ENCODE results near the gene LAIR1. TPM values are rescaled to one million over a fixed set of nuclear protein-coding genes. Genes with fewer than 3 reads are reported as not detected.

The LAIR1 gene
- total and polyA plus RNA-seq, 4 donors = 2.1 to 78.4 (median 22.3) TPM

DNA sequence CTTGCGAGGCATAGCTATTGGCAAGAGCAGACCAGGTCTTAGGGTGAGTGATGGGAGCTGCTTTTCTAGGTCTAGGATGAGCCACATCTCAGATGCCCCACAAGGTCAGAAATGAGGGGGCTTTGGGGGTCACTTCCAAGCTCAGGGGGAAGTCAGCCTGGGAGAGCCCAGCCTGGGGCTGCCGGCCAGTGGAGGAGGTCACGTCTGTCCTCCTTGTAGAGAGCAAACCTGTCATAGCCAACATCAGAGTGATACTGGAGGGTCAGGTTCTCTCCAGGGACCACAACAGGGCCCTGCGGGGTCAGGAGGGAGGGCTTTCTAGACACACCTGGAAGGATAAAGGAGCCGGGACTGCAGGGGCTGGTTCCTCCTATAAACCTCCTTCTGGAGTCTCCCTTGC is 54.2 kb downstream of the LAIR1 start:
- DNase-seq (no peak), ATAC-seq (ENCODE audit: low FRiP score) (no peak)
- Histone ChIP-seq H3K4me3 (ENCODE audit: low read length in 2 of 2) (no peak overlapping the region), H3K4me1 (ENCODE audit: control insufficient read depth in 1 of 2, insufficient read depth in 2 of 2, low read length in 2 of 2) (no peaks in the 10 kb centered on the region), H3K27ac (ENCODE audit: low read depth in 1 of 2, low read length in 2 of 2) (no peak overlapping the region), H3K27me3 (ENCODE audit: control insufficient read depth in 1 of 2, insufficient read depth in 2 of 2, low read length in 1 of 2) (peaks cover 0 to 2% of the 10 kb centered on the region in 2 donors), H3K9me3 (ENCODE audit: control insufficient read depth, low read length) (no peaks in the 10 kb centered on the region), H3K36me3 (ENCODE audit: control insufficient read depth in 1 of 2, insufficient read depth in 2 of 2, low read length in 1 of 2) (no peaks in the 10 kb centered on the region)
- WGBS, 2 donors = 65 to 72% methylated on average over 5 of the region's 5 CpGs
- intact Hi-C loops (cut with DNase I) = no loop called here

DNA sequence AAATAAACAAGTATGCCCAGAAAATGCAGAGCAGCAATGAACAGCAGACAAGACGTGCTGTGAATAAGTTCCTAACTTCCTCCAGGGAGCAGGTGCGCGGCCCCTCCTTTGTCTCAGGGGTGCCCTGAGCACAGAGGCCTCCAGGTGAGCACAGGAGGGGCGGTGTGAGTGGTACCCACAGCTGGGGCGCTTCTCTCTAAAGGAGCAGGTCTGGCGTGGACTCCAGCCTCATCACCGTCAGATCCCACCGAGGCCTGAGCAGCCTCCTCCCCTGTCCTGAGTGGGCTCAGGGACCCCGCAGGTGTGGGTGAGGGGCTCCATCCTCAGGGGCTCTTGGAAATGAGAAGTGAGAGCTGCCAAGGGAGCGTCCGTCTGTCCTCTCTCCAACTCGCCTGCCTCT is 54.9 kb downstream of the LAIR1 start:
- 68 to 73% methylated on average over 11 to 12 of the region's 12 CpGs for WGBS, 2 donors
- Histone ChIP-seq H3K9me3 (ENCODE audit: control insufficient read depth, low read length) (no peaks in the 10 kb centered on the region), H3K27me3 (ENCODE audit: control insufficient read depth in 1 of 2, insufficient read depth in 2 of 2, low read length in 1 of 2) (peaks cover 0 to 2% of the 10 kb centered on the region in 2 donors), H3K4me1 (ENCODE audit: control insufficient read depth in 1 of 2, insufficient read depth in 2 of 2, low read length in 2 of 2) (no peaks in the 10 kb centered on the region), H3K36me3 (ENCODE audit: control insufficient read depth in 1 of 2, insufficient read depth in 2 of 2, low read length in 1 of 2) (no peaks in the 10 kb centered on the region), H3K27ac (ENCODE audit: low read depth in 1 of 2, low read length in 2 of 2) (no peak overlapping the region), H3K4me3 (ENCODE audit: low read length in 2 of 2) (no peak overlapping the region)
- DNase-seq (no peak), ATAC-seq (ENCODE audit: low FRiP score) (peak; percentile 22)
- intact Hi-C loops (cut with DNase I) = no loop called here

DNA sequence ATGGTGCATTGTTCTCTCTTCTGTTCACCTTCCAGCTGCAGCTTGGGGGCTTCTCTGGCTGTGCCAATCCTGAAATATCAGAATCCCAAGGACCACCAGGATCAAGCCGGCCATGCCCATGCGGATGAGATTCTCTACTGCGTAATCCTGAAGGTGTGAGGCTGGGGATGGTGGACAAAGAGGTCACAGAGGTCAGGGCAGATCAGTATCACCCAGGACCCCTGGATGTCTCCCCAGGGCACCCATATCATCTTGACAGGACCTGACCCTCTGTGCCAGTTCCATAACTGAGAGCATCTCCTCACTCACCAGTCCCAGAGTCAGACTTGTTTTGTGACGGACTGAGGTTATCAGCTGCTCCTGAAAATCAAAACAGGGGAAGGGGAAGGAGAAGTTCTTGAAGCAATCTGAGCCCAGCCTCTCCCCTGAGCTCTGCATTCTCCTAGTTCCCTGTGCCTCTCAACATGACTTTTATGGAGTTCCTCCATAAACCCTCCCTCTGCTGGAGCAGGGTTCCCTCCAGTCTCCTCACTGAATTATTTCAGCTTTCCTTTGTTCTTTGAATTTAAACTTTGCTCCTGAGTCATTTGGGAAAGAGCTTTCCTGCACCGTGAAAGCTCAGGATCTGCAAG is 57.2 kb downstream of the LAIR1 start:
- no peak overlapping the region for H3K4me3 ChIP-seq (ENCODE audit: low read length in 2 of 2)
- ATAC-seq (ENCODE audit: low FRiP score) (no peak), DNase-seq (no peak)
- no peaks in the 10 kb centered on the region for H3K9me3 ChIP-seq (ENCODE audit: control insufficient read depth, low read length)
- intact Hi-C loops (cut with DNase I) = no loop called here
- no peak overlapping the region for H3K27ac ChIP-seq (ENCODE audit: low read depth in 1 of 2, low read length in 2 of 2)
- H3K27me3 ChIP-seq (ENCODE audit: control insufficient read depth in 1 of 2, insufficient read depth in 2 of 2, low read length in 1 of 2) = peaks cover 0 to 2% of the 10 kb centered on the region in 2 donors
- no peaks in the 10 kb centered on the region for H3K36me3 ChIP-seq (ENCODE audit: control insufficient read depth in 1 of 2, insufficient read depth in 2 of 2, low read length in 1 of 2)
- WGBS, 2 donors = 84 to 88% methylated on average over 5 of the region's 5 CpGs
- no peaks in the 10 kb centered on the region for H3K4me1 ChIP-seq (ENCODE audit: control insufficient read depth in 1 of 2, insufficient read depth in 2 of 2, low read length in 2 of 2)

DNA sequence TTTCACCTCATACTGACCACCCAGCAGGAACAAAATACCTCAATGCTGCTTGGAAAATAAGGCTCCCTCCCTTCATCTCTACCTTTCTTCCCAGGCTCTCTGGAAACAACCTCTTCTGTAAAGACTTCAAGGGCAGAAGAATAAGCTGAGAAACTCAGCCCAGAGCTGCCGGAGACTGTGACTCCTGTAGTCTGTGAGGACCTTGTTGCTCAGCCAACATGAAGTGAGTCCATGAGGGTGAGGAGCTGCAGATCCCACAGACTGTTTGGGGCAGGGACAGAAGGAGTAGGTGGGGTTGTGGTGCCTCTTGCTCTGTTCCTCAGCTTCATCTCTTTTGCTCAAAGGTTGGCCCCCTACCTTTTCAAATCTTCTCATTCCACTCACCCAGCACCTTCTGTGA is 59.6 kb downstream of the LAIR1 start:
- intact Hi-C loops (cut with DNase I) = no loop called here
- ATAC-seq (ENCODE audit: low FRiP score) (no peak), DNase-seq (no peak)
- Histone ChIP-seq H3K36me3 (ENCODE audit: control insufficient read depth in 1 of 2, insufficient read depth in 2 of 2, low read length in 1 of 2) (no peaks in the 10 kb centered on the region), H3K9me3 (ENCODE audit: control insufficient read depth, low read length) (no peaks in the 10 kb centered on the region), H3K27ac (ENCODE audit: low read depth in 1 of 2, low read length in 2 of 2) (no peak overlapping the region), H3K27me3 (ENCODE audit: control insufficient read depth in 1 of 2, insufficient read depth in 2 of 2, low read length in 1 of 2) (peaks cover 0 to 2% of the 10 kb centered on the region in 2 donors), H3K4me1 (ENCODE audit: control insufficient read depth in 1 of 2, insufficient read depth in 2 of 2, low read length in 2 of 2) (no peaks in the 10 kb centered on the region), H3K4me3 (ENCODE audit: low read length in 2 of 2) (no peak overlapping the region)
- WGBS, 2 donors = 81 to 85% methylated on average over 1 of the region's 1 CpG

DNA sequence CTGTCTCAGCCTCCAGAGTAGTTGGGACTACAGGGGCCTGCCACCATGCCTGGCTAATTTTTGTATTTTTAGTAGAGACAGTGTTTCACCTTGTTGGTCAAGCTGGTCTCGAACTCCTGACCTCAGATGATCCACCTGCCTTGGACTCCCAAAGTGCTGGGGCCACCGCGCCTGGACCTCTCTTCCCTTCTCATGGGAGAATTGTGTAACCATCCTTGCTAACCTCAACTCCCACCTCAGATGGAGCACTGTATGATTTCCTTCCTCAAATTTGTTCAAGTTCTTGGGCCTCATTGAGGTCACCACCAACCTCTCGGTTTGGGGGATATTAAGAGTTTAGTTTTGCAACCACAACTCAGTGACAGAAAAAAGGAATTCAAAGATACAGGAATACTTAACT is 62.5 kb downstream of the LAIR1 start:
- Histone ChIP-seq H3K4me3 (ENCODE audit: low read length in 2 of 2) (no peak overlapping the region), H3K4me1 (ENCODE audit: control insufficient read depth in 1 of 2, insufficient read depth in 2 of 2, low read length in 2 of 2) (no peaks in the 10 kb centered on the region), H3K36me3 (ENCODE audit: control insufficient read depth in 1 of 2, insufficient read depth in 2 of 2, low read length in 1 of 2) (no peaks in the 10 kb centered on the region), H3K27me3 (ENCODE audit: control insufficient read depth in 1 of 2, insufficient read depth in 2 of 2, low read length in 1 of 2) (peaks cover 0 to 1% of the 10 kb centered on the region in 2 donors), H3K27ac (ENCODE audit: low read depth in 1 of 2, low read length in 2 of 2) (no peak overlapping the region), H3K9me3 (ENCODE audit: control insufficient read depth, low read length) (no peaks in the 10 kb centered on the region)
- DNase-seq = no peak
- no peak for ATAC-seq (ENCODE audit: low FRiP score)
- WGBS, 2 donors = 68 to 70% methylated on average over 4 of the region's 4 CpGs
- intact Hi-C loops (cut with DNase I) = no loop called here

Other genes starting within 250 kb of the LAIR1 start
- gene TFPT, start 249.3 kb downstream of the LAIR1 start, total RNA-seq = 10 to 100 TPM; 12.9 to 17.3 TPM
- 10 to 100 TPM in 1 of 2 donors, 1 to 10 TPM in 1; 8.3 to 29.4 TPM for gene TFPT, start 249.3 kb downstream of the LAIR1 start, polyA plus RNA-seq
- 10 to 100 TPM; 41.5 to 50.4 TPM for gene PRPF31, start 249.2 kb downstream of the LAIR1 start, total RNA-seq
- gene PRPF31, start 249.2 kb downstream of the LAIR1 start, polyA plus RNA-seq = 10 to 100 TPM; 33.8 to 71.2 TPM
- 10 to 100 TPM; 33.5 to 35.9 TPM for gene CNOT3, start 227.2 kb downstream of the LAIR1 start, total RNA-seq
- gene CNOT3, start 227.2 kb downstream of the LAIR1 start, polyA plus RNA-seq = 10 to 100 TPM; 10.4 to 54.4 TPM
- gene LENG1, start 205.2 kb downstream of the LAIR1 start, total RNA-seq = 1 to 10 TPM; 5.7 to 6.0 TPM
- gene LENG1, start 205.2 kb downstream of the LAIR1 start, polyA plus RNA-seq = 10 to 100 TPM in 1 of 2 donors, 1 to 10 TPM in 1; 7.5 to 10.1 TPM
- gene TMC4, start 191.8 kb downstream of the LAIR1 start, total RNA-seq = 1 to 10 TPM; 1.2 to 7.4 TPM
- gene TMC4, start 191.8 kb downstream of the LAIR1 start, polyA plus RNA-seq = 10 to 100 TPM in 1 of 2 donors, under 1 TPM in 1; 0.08 to 15.8 TPM
- 10 to 100 TPM; 31.3 to 40.7 TPM for gene MBOAT7, start 175.4 kb downstream of the LAIR1 start, total RNA-seq
- 10 to 100 TPM; 11.9 to 22.0 TPM for gene MBOAT7, start 175.4 kb downstream of the LAIR1 start, polyA plus RNA-seq
- gene TSEN34, start 173.6 kb downstream of the LAIR1 start, total RNA-seq = 10 to 100 TPM; 24.6 to 28.1 TPM
- gene TSEN34, start 173.6 kb downstream of the LAIR1 start, polyA plus RNA-seq = 10 to 100 TPM; 21.5 to 46.3 TPM
- gene RPS9, start 164.1 kb downstream of the LAIR1 start, total RNA-seq = 1,000 to 10,000 TPM in 1 of 2 donors, 100 to 1,000 TPM in 1; 778 to 1,093 TPM
- gene RPS9, start 164.1 kb downstream of the LAIR1 start, polyA plus RNA-seq = 1,000 to 10,000 TPM; 3,636 to 4,281 TPM
- 10 to 100 TPM; 18.8 to 26.7 TPM for gene LILRB3, start 141.9 kb downstream of the LAIR1 start, total RNA-seq
- gene LILRB3, start 141.9 kb downstream of the LAIR1 start, polyA plus RNA-seq = 1 to 10 TPM in 1 of 2 donors, under 1 TPM in 1; 0.61 to 1.9 TPM
- 10 to 100 TPM; 13.3 to 14.8 TPM for gene LILRA6, start 122.1 kb downstream of the LAIR1 start, total RNA-seq
- 1 to 10 TPM in 1 of 2 donors, under 1 TPM in 1; 0.43 to 4.8 TPM for gene LILRA6, start 122.1 kb downstream of the LAIR1 start, polyA plus RNA-seq
- gene LILRB5, start 107.7 kb downstream of the LAIR1 start, total RNA-seq = 10 to 100 TPM; 15.0 to 48.7 TPM
- gene LILRB5, start 107.7 kb downstream of the LAIR1 start, polyA plus RNA-seq = 1 to 10 TPM; 2.7 to 8.4 TPM
- gene LILRB2, start 83.8 kb downstream of the LAIR1 start, total RNA-seq = 10 to 100 TPM; 10.2 to 22.7 TPM
- 1 to 10 TPM in 1 of 2 donors, under 1 TPM in 1; 0.38 to 2.0 TPM for gene LILRB2, start 83.8 kb downstream of the LAIR1 start, polyA plus RNA-seq
- 10 to 100 TPM in 1 of 2 donors, 1 to 10 TPM in 1; 5.5 to 10.8 TPM for gene LILRA5, start 51.8 kb downstream of the LAIR1 start, total RNA-seq
- 1 to 10 TPM; 1.7 to 3.5 TPM for gene LILRA5, start 51.8 kb downstream of the LAIR1 start, polyA plus RNA-seq
- not detected for gene LILRA4, start 25.8 kb downstream of the LAIR1 start, total RNA-seq
- gene LILRA4, start 25.8 kb downstream of the LAIR1 start, polyA plus RNA-seq = not detected
- 1 to 10 TPM in 1 of 2 donors, under 1 TPM in 1; 0.94 to 2.2 TPM for gene TTYH1, start 50.5 kb upstream of the LAIR1 start, total RNA-seq
- under 1 TPM in 1 of 2 donors, not detected in 1; 0.03 TPM for gene TTYH1, start 50.5 kb upstream of the LAIR1 start, polyA plus RNA-seq
- gene LENG8, start 84.3 kb upstream of the LAIR1 start, total RNA-seq = 100 to 1,000 TPM; 166 to 274 TPM
- gene LENG8, start 84.3 kb upstream of the LAIR1 start, polyA plus RNA-seq = 100 to 1,000 TPM in 1 of 2 donors, 10 to 100 TPM in 1; 39.4 to 336 TPM
- gene LENG9, start 98.8 kb upstream of the LAIR1 start, total RNA-seq = 1 to 10 TPM; 5.4 to 7.4 TPM
- gene LENG9, start 98.8 kb upstream of the LAIR1 start, polyA plus RNA-seq = 1 to 10 TPM; 2.1 to 6.5 TPM
- gene CDC42EP5, start 108.4 kb upstream of the LAIR1 start, total RNA-seq = 10 to 100 TPM; 45.0 to 52.8 TPM
- gene CDC42EP5, start 108.4 kb upstream of the LAIR1 start, polyA plus RNA-seq = 10 to 100 TPM; 40.4 to 55.2 TPM
- 1 to 10 TPM in 1 of 2 donors, under 1 TPM in 1; 0.52 to 2.4 TPM for gene LAIR2, start 137.9 kb upstream of the LAIR1 start, total RNA-seq
- not detected for gene LAIR2, start 137.9 kb upstream of the LAIR1 start, polyA plus RNA-seq
- gene LILRA2, start 208.9 kb upstream of the LAIR1 start, total RNA-seq = 1 to 10 TPM; 3.5 to 3.7 TPM
- 10 to 100 TPM in 1 of 2 donors, 1 to 10 TPM in 1; 2.3 to 10.1 TPM for gene LILRA2, start 208.9 kb upstream of the LAIR1 start, polyA plus RNA-seq
- 1 to 10 TPM; 1.4 to 2.0 TPM for gene LILRA1, start 228.7 kb upstream of the LAIR1 start, total RNA-seq
- under 1 TPM; 0.08 to 0.88 TPM for gene LILRA1, start 228.7 kb upstream of the LAIR1 start, polyA plus RNA-seq